Activated T-helper 9 cell treated with anti-CD3 and anti-CD28 coated beads, Interleukin-2, amount 50 U/mL, for 16 hours (primary cell): Measurements from ENCODE around the gene IL13RA2.

Experiments
- DNase-seq: peaks from one replicate; pipeline ENCODE4 v3.0.0-alpha.2; 2020; ENCODE audit warnings: low read depth

IL13RA2 gene, protein sequence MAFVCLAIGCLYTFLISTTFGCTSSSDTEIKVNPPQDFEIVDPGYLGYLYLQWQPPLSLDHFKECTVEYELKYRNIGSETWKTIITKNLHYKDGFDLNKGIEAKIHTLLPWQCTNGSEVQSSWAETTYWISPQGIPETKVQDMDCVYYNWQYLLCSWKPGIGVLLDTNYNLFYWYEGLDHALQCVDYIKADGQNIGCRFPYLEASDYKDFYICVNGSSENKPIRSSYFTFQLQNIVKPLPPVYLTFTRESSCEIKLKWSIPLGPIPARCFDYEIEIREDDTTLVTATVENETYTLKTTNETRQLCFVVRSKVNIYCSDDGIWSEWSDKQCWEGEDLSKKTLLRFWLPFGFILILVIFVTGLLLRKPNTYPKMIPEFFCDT

DNA sequence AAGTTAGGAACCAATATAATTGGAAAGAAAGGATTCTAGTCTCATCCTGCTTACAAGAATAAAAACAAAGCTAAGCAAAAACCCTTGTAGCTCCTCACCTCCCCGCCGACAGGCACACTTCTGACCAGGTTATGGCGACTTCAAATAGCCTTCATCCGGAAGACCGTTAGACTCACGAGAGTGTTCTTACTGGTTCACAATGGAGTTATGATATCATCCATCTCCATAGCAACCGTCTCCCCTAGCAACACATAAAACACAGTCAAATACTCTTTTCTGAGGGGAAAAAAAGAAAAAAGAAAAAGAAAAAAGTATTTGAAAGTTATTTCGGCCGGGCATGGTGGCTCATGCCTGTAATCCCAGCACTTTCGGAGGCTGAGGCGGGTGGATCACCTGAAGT lies at the start of gene IL13RA2:
IL13RA2 (minus strand) TSS at position 162 of the 400 bp plus-strand sequence. CDS start 347 bp downstream, outside the sequence.
- no peak for DNase-seq

DNA sequence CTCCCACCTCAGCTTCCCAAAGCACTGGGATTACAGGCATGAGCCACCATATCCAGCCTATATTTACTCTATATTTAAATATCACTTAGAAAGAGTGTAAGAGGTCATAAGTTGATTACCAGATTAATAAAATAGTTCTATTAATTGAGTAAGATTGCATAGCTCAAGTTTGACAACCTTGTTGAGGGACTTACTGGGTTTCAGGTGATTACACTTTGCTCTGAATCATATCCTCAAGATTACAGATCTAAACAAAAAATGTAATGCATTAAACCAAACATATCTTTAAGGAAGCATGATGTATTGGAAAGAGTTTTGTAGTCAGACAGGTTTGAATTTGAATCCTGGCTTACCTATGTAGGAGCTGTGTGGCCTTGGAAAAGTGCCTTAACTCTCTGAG lies 47.9 kb upstream of the IL13RA2 start:
- DNase-seq, result no peak

DNA sequence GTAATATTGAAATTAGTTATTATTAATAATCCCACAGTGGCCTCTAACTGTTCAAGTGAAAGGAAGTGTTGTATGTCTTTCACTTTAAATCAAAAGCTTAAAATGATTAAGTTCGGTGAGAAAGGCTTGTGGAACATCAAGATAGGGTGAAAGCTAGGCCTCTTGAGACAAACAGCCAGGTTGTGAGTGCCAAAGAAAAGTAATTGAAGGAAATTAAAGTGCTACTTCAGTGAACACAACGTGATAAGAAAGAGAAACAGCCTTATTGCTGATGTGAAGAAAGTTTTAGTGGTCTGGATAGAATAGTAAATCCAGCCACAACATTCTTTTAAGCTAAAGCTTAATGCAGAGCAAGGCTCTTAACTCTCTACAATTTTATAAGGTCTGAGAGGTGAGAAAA lies 42.6 kb upstream of the IL13RA2 start:
- no peak for DNase-seq

DNA sequence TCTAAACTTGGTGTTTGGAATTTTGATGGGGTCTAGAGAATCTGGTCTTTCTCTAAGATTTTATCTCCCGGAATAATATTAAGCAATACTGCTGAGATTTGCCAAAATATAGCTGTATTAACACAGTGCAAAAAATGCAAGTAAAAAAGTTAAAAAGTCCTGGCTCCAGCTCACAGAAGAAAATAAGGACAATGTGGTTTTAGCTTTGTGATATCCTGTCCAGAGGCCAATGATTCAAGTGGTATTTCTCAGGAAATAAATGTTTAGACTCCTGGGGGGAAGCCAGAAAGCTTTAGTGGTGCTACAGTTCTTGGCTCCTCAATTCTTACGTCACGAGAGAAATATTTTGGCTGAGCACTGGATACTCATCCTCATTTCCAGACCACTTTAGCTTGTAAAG lies 40.9 kb upstream of the IL13RA2 start:
- no peak for DNase-seq

DNA sequence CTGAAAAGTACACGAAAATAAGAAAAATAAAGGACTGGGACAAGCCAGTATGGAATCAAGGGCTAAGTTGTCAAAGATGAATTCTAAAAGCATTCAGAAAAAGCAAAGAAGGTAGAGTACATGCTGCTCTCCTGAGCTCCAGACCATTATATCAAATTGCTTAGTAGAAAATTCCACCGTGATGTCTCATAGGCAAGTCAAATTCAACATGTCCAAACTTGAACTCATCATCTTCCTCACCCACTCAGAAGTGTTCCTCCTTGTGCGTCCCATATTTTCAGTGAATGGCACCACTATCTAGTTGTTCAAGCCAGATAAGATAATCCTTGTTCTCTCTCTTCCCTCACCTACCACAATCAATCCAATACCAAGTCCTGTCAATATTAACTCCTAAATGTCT lies 37.5 kb upstream of the IL13RA2 start:
- no peak for DNase-seq

DNA sequence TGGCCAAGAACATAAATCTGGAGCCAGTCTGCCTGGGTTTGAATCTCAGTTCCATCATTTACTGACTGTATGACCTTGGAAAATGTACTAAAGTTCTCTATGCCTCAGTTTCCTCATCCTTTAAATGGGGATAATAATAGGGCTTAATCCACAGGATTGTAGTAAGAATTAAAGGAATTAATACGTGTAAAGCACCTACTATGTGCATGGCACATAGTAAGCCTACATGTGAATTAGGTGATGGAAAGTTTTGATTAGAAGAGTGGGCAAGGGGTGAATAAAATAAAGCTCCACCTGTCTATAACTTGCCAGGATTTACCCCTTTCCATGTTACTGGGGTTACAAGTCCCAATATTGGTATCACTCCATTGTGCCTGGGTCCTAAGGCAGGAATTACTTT lies 35.8 kb upstream of the IL13RA2 start:
- no peak for DNase-seq

DNA sequence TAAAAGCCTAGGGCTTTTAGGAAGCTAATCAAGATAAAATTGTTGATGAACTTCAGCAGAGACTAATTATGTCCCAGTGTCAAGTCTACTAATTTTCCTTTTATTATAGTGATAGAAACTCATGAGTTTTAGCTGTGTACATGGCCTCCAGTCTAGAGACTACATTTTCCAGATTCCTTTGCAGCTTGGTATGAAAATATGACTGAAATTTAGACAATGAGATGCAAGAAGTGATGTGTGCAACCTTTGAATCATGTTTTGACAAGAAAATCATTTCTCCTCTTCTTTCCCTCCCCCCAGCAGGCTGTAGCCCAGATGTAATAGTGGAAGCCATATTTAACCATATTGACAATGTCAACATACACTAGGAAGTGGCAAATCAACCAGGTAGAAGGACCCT lies 30.3 kb upstream of the IL13RA2 start:
- DNase-seq, result no peak

DNA sequence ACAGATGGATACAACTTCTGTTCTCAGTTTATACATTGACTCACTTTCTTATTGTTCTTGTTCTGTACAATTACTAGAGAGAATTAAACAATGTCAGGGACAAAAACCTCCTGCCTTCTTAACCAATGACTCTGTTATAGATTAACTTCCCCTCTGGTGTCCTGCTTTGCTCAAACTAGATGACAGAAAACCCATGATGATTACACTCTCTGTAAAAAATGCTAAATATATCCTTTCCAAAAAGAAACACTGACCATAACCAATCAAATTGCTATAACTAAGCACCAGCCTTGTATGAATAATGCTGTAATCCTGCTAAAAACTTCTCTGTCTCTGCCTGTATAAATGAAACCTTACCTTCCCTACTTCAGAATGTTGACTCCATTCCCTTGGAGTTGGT lies 29.8 kb upstream of the IL13RA2 start:
- no peak for DNase-seq

DNA sequence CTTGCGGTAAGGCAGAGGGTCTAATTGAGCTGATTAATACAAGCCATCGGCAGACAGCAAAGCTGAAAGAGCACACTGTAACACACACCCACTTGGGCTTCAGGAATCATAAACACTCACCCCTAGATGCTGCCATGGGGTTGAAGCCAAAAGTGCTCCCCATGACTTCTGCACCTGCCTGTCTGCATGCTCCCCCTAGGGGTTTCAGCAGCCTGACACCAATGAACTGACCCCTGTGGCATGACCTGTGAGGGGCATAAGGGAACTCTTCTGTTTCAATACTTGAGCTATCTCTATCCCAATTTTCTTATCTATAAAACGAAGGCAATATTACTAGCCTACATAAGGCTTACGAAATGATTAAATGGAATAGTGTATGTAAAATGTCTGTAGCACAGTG lies 23.0 kb upstream of the IL13RA2 start:
- DNase-seq, result no peak

DNA sequence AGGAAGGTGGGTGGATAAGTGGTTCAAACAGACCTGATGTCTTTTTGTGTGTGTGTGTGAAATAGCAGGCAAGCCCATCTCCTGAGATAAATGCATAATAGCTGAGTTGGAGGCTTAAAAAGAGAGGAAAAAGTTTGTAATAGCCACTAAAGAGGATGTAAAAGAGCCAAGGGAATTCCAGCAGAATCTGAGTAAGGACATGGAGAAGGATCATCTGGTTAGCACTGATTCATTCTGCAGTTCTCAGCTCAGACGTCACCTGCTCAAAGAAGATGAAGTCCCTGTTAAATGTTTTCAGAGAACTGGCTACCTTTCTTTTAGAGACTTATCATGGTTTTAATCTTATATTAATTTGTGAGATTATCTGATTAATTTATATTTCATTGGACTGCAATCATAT lies 21.0 kb upstream of the IL13RA2 start:
- DNase-seq, result no peak

DNA sequence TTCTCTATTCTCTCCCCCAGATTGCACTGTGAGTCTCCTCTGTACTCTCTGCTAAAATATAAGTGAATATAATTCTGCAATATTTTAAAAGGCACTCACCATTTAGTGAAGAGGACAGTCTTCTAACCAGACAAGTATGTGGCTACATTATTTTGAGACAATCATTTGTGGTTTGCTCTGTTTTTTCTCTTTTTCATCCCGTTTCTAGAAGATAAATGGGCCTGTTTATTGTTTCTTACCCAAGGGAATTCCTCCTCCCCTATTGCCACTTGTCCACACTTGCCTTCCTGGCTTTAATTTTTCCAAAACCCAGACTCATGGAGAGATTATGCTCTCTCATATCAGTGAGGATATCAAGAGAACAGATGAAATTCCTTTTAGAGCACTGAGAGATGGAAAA lies 18.6 kb upstream of the IL13RA2 start:
- no peak for DNase-seq

DNA sequence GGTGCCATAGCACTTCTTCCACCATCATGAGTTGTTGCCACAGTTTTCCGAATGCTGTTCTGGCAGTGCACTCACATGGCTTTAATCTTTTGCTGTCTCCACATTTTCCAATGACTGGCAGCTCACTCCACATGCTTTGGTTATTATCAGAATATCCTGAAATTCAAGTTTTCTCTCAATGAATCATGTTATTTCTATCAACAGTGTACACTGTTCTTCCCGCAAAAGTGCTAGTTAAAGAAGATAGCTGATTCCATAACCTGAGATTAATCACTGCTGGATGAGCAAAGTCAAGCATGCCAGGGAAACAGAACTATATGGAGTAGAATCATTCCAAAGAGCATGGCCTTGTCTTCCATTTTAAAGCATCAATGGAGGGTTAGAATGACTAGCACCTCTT lies 14.6 kb upstream of the IL13RA2 start:
- no peak for DNase-seq

DNA sequence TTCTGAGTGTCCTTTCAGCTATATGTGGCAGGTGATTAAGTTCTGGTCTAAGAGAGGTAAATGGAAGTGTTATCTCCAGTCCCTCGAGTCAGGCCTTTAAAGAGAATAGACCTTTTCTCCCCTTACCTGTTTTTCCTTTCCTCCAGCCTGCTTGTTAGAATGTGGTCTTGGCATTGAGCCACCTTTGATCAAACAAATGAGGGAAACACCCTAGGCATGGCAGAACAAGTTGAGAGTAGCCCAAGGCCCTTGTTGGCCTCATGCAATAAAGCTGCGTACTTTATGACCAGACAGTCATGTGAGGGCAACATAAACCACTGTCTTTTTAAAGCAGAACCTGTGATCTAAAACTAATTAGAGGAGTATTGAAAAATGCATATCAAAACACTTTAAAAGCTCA lies 13.2 kb upstream of the IL13RA2 start:
- no peak for DNase-seq

DNA sequence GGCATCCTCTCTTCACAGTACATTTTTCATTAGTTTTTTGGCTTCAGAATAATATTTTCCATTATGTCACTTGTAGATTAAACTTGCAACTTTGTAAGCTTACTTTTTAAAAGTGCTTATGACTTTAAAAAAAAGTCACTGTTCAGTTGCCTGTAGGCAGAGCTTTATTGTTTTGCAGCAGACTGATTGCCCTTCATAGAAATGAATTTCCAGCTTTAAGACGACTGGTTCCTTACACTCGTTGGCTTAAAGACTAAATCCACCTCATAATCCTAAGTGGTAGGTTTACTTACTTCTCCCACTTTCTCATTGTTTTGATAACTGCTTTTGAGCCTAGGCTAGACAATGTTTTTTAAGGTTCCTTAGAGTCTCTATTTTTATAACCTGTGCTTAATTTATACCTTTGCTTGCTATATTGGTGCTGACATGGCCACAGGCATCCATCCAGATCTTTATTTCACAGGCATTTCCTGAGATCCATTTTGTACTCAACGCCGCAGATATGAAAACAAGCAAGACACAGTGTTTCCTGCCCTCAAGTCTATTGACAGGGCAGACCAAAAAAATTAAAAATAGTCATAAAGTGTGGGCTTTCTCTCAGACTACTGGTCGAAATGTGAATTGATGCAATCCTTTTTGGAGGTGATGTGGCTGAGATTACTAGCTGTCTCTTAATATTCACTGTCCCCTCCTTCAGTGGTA lies 12.6 kb upstream of the IL13RA2 start:
- no peak for DNase-seq

DNA sequence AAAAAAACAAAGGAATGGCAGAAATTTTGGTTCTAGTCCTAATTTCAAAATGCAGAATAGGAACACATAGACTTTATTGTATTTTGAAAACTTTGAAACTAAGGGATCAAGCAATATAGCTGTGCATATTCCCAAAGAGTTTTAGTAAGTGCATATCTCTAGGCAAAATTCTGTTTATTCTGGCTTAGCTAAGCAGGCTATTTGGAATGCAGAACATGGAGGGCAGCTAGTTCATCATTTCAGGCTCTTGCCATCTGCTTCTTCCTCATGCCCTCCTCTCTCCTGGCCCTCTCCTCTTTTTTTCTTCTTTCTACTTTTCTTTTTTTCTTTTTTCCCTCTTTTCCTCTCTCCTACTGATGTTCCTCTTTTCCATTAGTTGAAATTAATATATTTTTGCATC lies 12.0 kb upstream of the IL13RA2 start:
- no peak for DNase-seq

DNA sequence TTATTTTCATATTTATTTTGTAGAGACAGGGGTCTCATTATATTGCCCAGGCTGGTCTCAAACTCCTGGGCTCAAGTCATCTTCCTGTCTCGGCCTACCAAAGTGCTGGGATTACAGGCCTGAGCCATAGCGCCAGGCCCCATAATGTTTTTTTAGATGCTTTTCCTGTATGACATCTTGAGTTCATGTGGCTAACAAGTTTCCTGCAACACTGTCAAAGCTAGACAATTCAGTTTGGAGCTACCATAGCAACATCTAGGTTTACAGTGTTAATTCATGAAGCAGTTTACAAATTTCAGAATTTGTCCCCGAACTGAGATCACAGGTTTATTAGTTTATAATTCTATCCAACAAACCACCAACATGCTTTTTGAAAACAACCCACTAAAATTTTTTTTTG lies 6.4 kb upstream of the IL13RA2 start:
- no peak for DNase-seq

DNA sequence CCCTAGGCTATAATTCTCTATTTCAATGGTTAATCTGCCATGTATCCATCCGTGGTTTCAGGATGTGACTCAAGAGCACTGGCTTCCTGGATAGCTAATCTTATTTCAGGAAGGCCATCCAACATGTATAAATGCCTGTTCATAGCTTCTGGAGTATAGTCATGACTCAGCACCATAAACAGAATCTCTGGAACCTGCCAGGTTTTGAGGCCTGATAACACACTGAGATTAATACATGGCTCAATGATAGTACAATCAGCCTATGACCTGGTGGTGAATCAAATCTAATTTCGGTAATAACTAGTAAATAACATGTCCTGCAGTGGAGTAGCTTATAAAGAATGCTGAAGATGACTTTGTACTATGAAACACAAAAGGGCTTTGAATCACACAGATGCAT lies 5.7 kb upstream of the IL13RA2 start:
- no peak for DNase-seq

DNA sequence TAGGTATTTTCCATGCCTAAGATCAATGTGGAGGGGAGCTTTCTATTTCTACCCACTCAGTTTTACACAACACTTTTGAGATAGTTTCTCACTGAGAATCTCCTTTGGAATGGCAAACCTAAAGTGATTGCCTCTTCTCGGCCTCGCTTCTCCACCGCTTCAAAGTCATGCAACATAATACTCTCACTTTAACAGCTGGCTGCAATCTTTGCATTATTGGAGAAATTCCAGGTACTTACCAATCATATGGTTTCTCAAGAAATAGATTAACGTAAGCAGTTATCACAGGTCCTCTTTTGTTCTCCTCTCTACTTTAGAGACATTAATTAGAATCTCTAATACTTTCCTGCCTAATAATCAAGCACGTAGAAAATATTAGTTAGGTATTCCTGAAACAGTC lies 3.7 kb upstream of the IL13RA2 start:
- no peak for DNase-seq

DNA sequence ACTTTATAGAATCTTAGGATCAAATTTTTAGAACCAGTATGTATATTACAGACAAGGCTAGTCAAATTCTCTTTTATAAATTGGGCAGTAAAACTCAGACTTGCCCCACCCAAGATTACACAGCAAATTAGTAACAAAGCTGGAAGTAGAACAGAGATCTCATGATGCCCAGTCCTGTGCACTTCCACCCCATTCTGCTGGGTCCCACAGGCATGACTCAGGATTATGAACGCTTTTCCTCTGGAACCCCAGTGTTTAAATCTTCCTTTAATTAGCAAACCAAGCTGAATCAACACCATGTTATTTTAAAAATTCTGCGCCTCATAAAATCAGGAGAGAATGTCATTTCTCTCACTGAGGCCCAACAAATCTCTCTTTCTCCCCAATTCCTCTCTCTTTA lies 1.5 kb upstream of the IL13RA2 start:
- DNase-seq, result no peak

DNA sequence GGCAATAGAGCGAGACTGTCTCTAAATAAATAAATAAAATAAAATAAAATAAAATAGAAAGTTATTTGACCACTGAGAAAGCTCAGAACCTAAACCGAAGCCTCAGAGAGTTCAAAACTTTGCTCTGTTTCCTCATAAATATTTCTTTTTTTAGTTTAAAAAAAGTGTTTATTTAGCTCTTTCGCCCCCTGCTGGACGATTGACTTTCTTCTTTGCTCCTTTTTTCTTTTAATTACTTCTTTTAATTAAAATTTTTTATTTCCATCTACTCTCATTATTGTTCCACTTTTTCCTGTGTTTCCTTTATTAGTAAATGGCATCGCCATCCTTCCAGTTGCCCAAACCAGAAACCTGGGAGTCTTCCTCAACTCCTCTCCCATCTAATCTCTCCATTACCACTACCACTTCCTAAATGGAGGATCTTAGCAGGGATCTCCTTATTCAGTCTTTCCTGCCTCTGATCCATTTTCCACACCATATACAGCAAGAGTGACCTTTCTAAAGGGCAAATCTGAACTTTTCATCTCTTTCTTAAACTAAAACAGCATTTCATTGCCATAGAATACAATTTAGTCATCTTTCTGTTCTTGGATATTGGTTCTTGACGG lies 728 bp upstream of the IL13RA2 start:
- DNase-seq, result no peak

DNA sequence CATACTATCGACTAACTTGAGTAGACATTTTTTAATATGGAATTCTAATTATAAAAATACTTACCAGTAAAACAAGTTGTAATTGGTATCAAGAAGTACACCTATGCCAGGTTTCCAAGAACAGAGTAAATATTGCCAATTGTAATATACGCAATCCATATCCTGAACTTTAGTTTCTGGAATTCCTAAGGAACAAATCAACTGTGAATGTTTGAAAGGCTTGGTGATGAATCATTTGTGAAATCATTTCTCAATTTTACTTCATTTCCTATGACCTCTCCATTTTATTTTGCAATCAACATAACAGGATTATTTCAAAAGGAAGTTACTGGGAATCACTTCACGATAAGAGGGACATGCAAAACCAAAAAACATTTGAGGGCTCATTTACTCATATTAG lies 3.7 kb downstream of the IL13RA2 start:
- DNase-seq, result no peak

DNA sequence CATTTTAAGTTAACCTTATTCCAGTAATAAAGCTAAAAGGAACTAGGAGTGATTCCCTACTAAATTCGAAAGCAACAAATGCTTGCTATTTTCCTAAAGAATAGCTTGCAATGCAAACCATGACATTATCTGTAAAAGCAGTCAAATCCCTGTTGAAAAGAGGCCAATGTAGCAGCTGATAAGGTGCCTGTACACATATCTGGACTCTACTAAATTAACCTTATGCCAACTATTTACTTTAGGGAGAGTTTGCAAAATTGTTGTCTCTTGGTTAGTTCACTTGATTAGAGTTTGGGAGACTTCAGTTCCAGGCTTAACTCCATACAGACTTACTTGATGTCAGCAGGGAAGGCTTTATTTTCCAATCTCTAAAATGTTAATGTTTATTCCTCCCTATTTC lies 6.0 kb downstream of the IL13RA2 start:
- no peak for DNase-seq

DNA sequence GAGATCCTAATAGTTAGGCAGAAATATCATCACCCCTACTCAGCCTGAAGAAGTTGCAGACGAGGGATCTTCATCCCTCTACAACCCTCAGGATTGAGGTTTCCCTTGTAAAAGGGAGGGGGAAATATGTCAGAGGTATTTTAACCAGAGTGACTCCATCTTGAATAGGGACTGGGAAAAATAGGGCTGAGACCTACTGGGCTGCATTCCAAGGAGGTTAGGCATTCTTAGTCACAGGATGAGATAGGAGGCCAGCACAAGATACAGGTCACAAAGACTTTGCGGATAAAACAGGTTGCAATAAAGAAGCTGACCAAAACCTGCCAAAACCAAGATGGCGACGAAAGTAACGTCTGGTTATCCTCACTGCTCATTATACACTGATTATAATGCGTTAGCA lies 17.5 kb downstream of the IL13RA2 start:
- no peak for DNase-seq
